ENCODE measurements around the gene VPS13C. TPM values are rescaled to one million over a fixed set of nuclear protein-coding genes. Genes with fewer than 3 reads are reported as not detected.

VPS13C gene
- total RNA-seq, 2 experiments from 2014 or later: 69.7 to 73.2 TPM

DNA sequence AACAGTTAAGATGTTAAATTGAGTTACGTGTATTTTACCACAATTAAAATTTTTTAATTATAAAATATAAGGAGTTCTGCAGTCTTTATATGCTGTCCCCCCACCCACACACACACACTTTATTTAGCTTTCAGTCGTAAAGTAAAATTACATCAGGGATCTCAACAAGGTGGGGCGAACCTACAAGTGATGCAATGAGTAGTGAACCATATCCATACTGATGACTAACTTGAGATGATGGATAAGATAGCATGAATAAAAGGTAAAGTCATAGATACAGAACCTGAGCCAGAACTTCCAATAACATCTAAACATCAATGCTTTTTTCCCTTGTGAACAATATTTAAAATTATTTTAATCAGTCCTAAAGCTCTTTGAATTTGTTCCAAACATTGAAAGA lies 77.2 kb downstream of the VPS13C start:
- H3K4me1 Mint-ChIP-seq (ENCODE audit: low read depth): no peaks in the 10 kb centered on the region
- Histone ChIP-seq H3K9me3 (ENCODE audit: control insufficient read depth in 1 of 2, insufficient read depth in 1 of 2, low read length in 2 of 2) (no peaks in the 10 kb centered on the region), H3K4me1 (ENCODE audit: insufficient read depth, low read length) (no peaks in the 10 kb centered on the region), H3K27me3 (ENCODE audit: control insufficient read depth in 1 of 2, insufficient read depth in 2 of 2, low read length in 2 of 2) (no peaks in the 10 kb centered on the region), H3K4me3 (ENCODE audit: low read length) (no peak overlapping the region), H3K36me3 (ENCODE audit: insufficient read depth, low read length) (peaks cover 52% of the 10 kb centered on the region), H3K27ac (ENCODE audit: low read depth in 1 of 2, low read length in 2 of 2) (no peak overlapping the region)
- no peaks in the 10 kb centered on the region for H3K27me3 Mint-ChIP-seq
- ChIA-PET CTCF (no interaction called here), POLR2A (no interaction called here)
- H3K36me3 Mint-ChIP-seq (ENCODE audit: low read depth): peaks cover 85% of the 10 kb centered on the region
- intact Hi-C loops (cut with DNase I, micrococcal nuclease): no loop called here
- TF ChIP-seq CTCF (IDR thresholded peaks at IDR 0.05): no peak
- H3K4me3 Mint-ChIP-seq: no peak overlapping the region
- no peak for ATAC-seq (ENCODE audit: poor library complexity)
- no peak for DNase-seq
- H3K27ac Mint-ChIP-seq: no peak overlapping the region
- no peaks in the 10 kb centered on the region for H3K9me3 Mint-ChIP-seq

GRCh38 chr15:61978225-61978624 lies 82.0 kb downstream of the VPS13C start:
- peaks cover 14% of the 10 kb centered on the region for H3K4me1 Mint-ChIP-seq (ENCODE audit: low read depth)
- no peaks in the 10 kb centered on the region for H3K27me3 ChIP-seq (ENCODE audit: control insufficient read depth in 1 of 2, insufficient read depth in 2 of 2, low read length in 2 of 2)
- H3K27ac ChIP-seq (ENCODE audit: low read depth in 1 of 2, low read length in 2 of 2): no peak overlapping the region
- intact Hi-C loops (cut with DNase I, micrococcal nuclease): loop anchor here in 1 of 2 experiments (5.0 kb wide), 1 partner anchor 94 kb away; no protein-coding TSS in a partner anchor
- no peak for DNase-seq
- peaks cover 78% of the 10 kb centered on the region for H3K36me3 Mint-ChIP-seq (ENCODE audit: low read depth)
- no peak overlapping the region for H3K27ac Mint-ChIP-seq
- H3K4me1 ChIP-seq (ENCODE audit: insufficient read depth, low read length): no peaks in the 10 kb centered on the region
- no peak for ATAC-seq (ENCODE audit: poor library complexity)
- no peaks in the 10 kb centered on the region for H3K9me3 ChIP-seq (ENCODE audit: control insufficient read depth in 1 of 2, insufficient read depth in 1 of 2, low read length in 2 of 2)
- H3K4me3 ChIP-seq (ENCODE audit: low read length): no peak overlapping the region
- POLR2A ChIA-PET: interaction anchor here (1.1 to 2.0 kb wide), 2 partner anchors 18 to 82 kb away, joined by 3 to 6 read pairs; partner anchors contain the start of gene VPS13C
- H3K27me3 Mint-ChIP-seq: no peaks in the 10 kb centered on the region
- TF ChIP-seq CTCF (IDR thresholded peaks at IDR 0.05): no peak
- H3K36me3 ChIP-seq (ENCODE audit: insufficient read depth, low read length): peaks cover 51% of the 10 kb centered on the region
- H3K9me3 Mint-ChIP-seq: no peaks in the 10 kb centered on the region
- CTCF ChIA-PET: no interaction called here
- no peak overlapping the region for H3K4me3 Mint-ChIP-seq

GRCh38 chr15:61974759-61975158 lies 85.5 kb downstream of the VPS13C start:
- no peak for ATAC-seq (ENCODE audit: poor library complexity)

More at GRCh38 chr15:61974759-61975158, 85.5 kb downstream of the VPS13C start:
- H3K9me3 Mint-ChIP-seq: no peaks in the 10 kb centered on the region
- H3K27ac Mint-ChIP-seq: no peak overlapping the region
- Histone ChIP-seq H3K4me1 (ENCODE audit: insufficient read depth, low read length) (no peaks in the 10 kb centered on the region), H3K27ac (ENCODE audit: low read depth in 1 of 2, low read length in 2 of 2) (no peak overlapping the region), H3K36me3 (ENCODE audit: insufficient read depth, low read length) (peaks cover 60% of the 10 kb centered on the region), H3K4me3 (ENCODE audit: low read length) (no peak overlapping the region), H3K27me3 (ENCODE audit: control insufficient read depth in 1 of 2, insufficient read depth in 2 of 2, low read length in 2 of 2) (no peaks in the 10 kb centered on the region), H3K9me3 (ENCODE audit: control insufficient read depth in 1 of 2, insufficient read depth in 1 of 2, low read length in 2 of 2) (no peaks in the 10 kb centered on the region)
- no peak for TF ChIP-seq CTCF (IDR thresholded peaks at IDR 0.05)
- intact Hi-C loops (cut with DNase I, micrococcal nuclease): loop anchor here in 1 of 2 experiments (5.0 kb wide), 1 partner anchor 98 kb away; no protein-coding TSS in a partner anchor
- H3K36me3 Mint-ChIP-seq (ENCODE audit: low read depth): peaks cover 82% of the 10 kb centered on the region
- POLR2A ChIA-PET: no interaction called here
- peaks cover 14% of the 10 kb centered on the region for H3K4me1 Mint-ChIP-seq (ENCODE audit: low read depth)
- no peaks in the 10 kb centered on the region for H3K27me3 Mint-ChIP-seq
- DNase-seq: no peak
- H3K4me3 Mint-ChIP-seq: no peak overlapping the region
- CTCF ChIA-PET: interaction anchor here (0.6 kb wide), 1 partner anchor 106 kb away, joined by 3 read pairs; no protein-coding TSS in a partner anchor

All from CD4-positive, alpha-beta T cell (primary cell).